Endothelial cell of umbilical vein (primary cell): ENCODE data around the gene PLIN5. TPM values are rescaled to one million over a fixed set of nuclear protein-coding genes. Genes with fewer than 3 reads are reported as not detected.

Experiments
- BruUV-seq: library from RNA; stranded (reverse); fragments of 400-500 nt; replicated peaks from 2 replicates; lab custom pipeline; 2021; lab: Mats Ljungman, UMichigan
- CTCF ChIA-PET: fragments of 300-600, 350-600 bp; sonication (Branson Sonifier 250); formaldehyde crosslinking; loops from one replicate; lab custom pipeline; 2021; ENCODE audit warnings: antibody characterized with exemption, inconsistent platforms; lab: Charles Lee
- POLR2A ChIA-PET: fragments of 300-600, 350-600 bp; sonication (Branson Sonifier 250); formaldehyde crosslinking; loops from one replicate; lab custom pipeline; 2021; ENCODE audit warnings: antibody characterized with exemption, inconsistent platforms; lab: Charles Lee
- DNase-seq: peaks from one replicate; pipeline ENCODE4 v3.0.0-alpha.2; 2011; ENCODE audit warnings: low read depth, low spot score
- FAIRE-seq: peaks from 2 replicates; lab custom pipeline; 2011; peaks lifted over from hg19 to GRCh38; lab: Jason Lieb, UNC
- H2AFZ ChIP-seq: 2 replicates; pipeline ENCODE4 v1.6.0; 2012; ENCODE audit warnings: low read depth, low read length, control low read depth, inconsistent platforms
- H3K27ac ChIP-seq: 2 replicates; pipeline ENCODE4 v1.5.1; 2011; ENCODE audit warnings: low read depth, mild to moderate bottlenecking, control low read depth, low read length, moderate library complexity; ENCODE audit not compliant: insufficient read depth
- H3K27me3 ChIP-seq, 2 experiments: 2 replicates each; pipeline versions ENCODE4 v1.6.0 to v1.6.1; 2011; ENCODE audit warnings: low read length in 2 of 2, mixed read lengths in 1 of 2; ENCODE audit not compliant: control insufficient read depth in 2 of 2, insufficient read depth in 2 of 2
- H3K36me3 ChIP-seq, 2 experiments: 2 replicates in 1 of 2; 3 replicates in 1 of 2; pipeline ENCODE4 v1.5.1; 2011; ENCODE audit warnings: low read length in 2 of 2, mild to moderate bottlenecking in 1 of 2, moderate library complexity in 1 of 2; ENCODE audit not compliant: control insufficient read depth in 2 of 2, insufficient read depth in 2 of 2; ENCODE audit errors: extremely low read depth in 1 of 2
- H3K4me1 ChIP-seq: 3 replicates; pipeline ENCODE4 v1.5.1; 2011; ENCODE audit warnings: mild to moderate bottlenecking, low read length; ENCODE audit not compliant: control insufficient read depth, insufficient read depth; ENCODE audit errors: extremely low read depth
- H3K4me2 ChIP-seq: 2 replicates; pipeline ENCODE4 v1.6.1; 2011; ENCODE audit warnings: low read length, control low read depth, mixed read lengths; ENCODE audit not compliant: insufficient read depth
- H3K4me3 ChIP-seq, 3 experiments: fragments of 200-600 bp in 1 of 3; sonication (generic), shearing (Covaris generic) in 1 of 3; replicated peaks in 1 of 3; 2 replicates each; pipeline ENCODE4 v1.5.1; 2011 to 2016; ENCODE audit warnings: control low read depth in 3 of 3, low read length in 3 of 3, mild to moderate bottlenecking in 2 of 3, inconsistent platforms in 1 of 3, low read depth in 1 of 3, moderate library complexity in 1 of 3; ENCODE audit not compliant: insufficient read depth in 1 of 3
- H3K79me2 ChIP-seq: 2 replicates; pipeline ENCODE4 v1.6.0; 2012; ENCODE audit warnings: low read length, inconsistent platforms; ENCODE audit not compliant: control insufficient read depth, insufficient read depth
- H3K9ac ChIP-seq: replicated peaks from 2 replicates; pipeline ENCODE3; 2011; ENCODE audit warnings: low read length, control low read depth; ENCODE audit not compliant: insufficient read depth; ENCODE audit errors: extremely low read depth
- H3K9me1 ChIP-seq: replicated peaks from 3 replicates; pipeline ENCODE4 v1.6.0; 2011; ENCODE audit warnings: mild to moderate bottlenecking, low read length; ENCODE audit not compliant: control insufficient read depth, insufficient read depth; ENCODE audit errors: extremely low read depth
- H3K9me3 ChIP-seq: replicated peaks from 2 replicates; pipeline ENCODE4 v1.5.1; 2012; ENCODE audit warnings: low read length, inconsistent platforms; ENCODE audit not compliant: control insufficient read depth, insufficient read depth
- H4K20me1 ChIP-seq: replicated peaks from 2 replicates; pipeline ENCODE3; 2011; ENCODE audit warnings: mild to moderate bottlenecking, low read length; ENCODE audit not compliant: control insufficient read depth, insufficient read depth; ENCODE audit errors: extremely low read depth
- EZH2 ChIP-seq: IDR thresholded peaks from 2 replicates; pipeline ENCODE4 v1.6.1; 2012; ENCODE audit warnings: borderline replicate concordance, low read depth, mild to moderate bottlenecking, moderate library complexity, low read length, inconsistent platforms; ENCODE audit not compliant: severe bottlenecking
- FOS ChIP-seq: IDR thresholded peaks from 2 replicates; pipeline ENCODE4 v1.6.1; 2011; ENCODE audit warnings: mild to moderate bottlenecking, low read length, moderate library complexity, borderline replicate concordance; ENCODE audit not compliant: insufficient read depth
- GATA2 ChIP-seq: IDR thresholded peaks from 2 replicates; pipeline ENCODE4 v1.7.0; 2011; ENCODE audit warnings: low read depth, mild to moderate bottlenecking, moderate library complexity, mixed read lengths, low read length; ENCODE audit not compliant: insufficient read length, insufficient read depth
- JUN ChIP-seq: IDR thresholded peaks from 2 replicates; pipeline ENCODE4 v1.6.1; 2011; ENCODE audit warnings: borderline replicate concordance, low read depth; ENCODE audit not compliant: insufficient read length, insufficient read depth
- MAX ChIP-seq: IDR thresholded peaks from 2 replicates; pipeline ENCODE4 v1.6.1; 2011; ENCODE audit not compliant: insufficient read depth, insufficient read length
- MYC ChIP-seq: IDR thresholded peaks from one replicate; pipeline ENCODE4 v1.6.1; 2011; ENCODE audit warnings: mild to moderate bottlenecking, low read depth, low read length
- POLR2A ChIP-seq: IDR thresholded peaks from 2 replicates; pipeline ENCODE4 v1.6.1; 2012; ENCODE audit warnings: low read depth, mild to moderate bottlenecking, control low read depth, low read length
- dilution Hi-C: fragments of 300-500 bp; cut with MboI; formaldehyde crosslinking; loops from one replicate; pipeline ENCODE4 v1.15.0; 2019; ENCODE audit warnings: low sequenced_read_pairs; ENCODE audit not compliant: extremely low pct_ligation_motif_present
- intact Hi-C: fragments of 100-400 bp; cut with micrococcal nuclease; formaldehyde crosslinking; loops from one replicate; pipeline ENCODE4 v1.10.0; 2022
- polyA plus RNA-seq, 4 experiments: library from polyadenylated mRNA; depleted of rRNA in 3 of 4; stranded (reverse) in 3 of 4; unstranded in 1 of 4; fragments of >200 nt; gene quantifications; 2 replicates each; pipeline versions ENCODE4 v1.2.1 to v1.2.3, GENCODE V29; 2011 to 2012; ENCODE audit warnings: missing spikeins in 1 of 4
- total RNA-seq: library from RNA; stranded (reverse); gene quantifications from 2 replicates; pipeline ENCODE4 v1.2.3, GENCODE V29; 2021
- TF ChIP-seq, protein P1 (sequence below), 2 donors: IDR thresholded peaks; 1 replicate in 1 of 2; 2 replicates in 1 of 2; pipeline ENCODE4 v1.5.1; 2011; ENCODE audit warnings: low read length in 2 of 2, mild to moderate bottlenecking in 2 of 2, moderate library complexity in 2 of 2, control low read depth in 1 of 2, inconsistent platforms in 1 of 2, low read depth in 1 of 2; ENCODE audit not compliant: insufficient read depth in 1 of 2; ENCODE audit errors: extremely low read depth in 1 of 2

Gene PLIN5
- total and polyA plus RNA-seq, 2 donors (not counting 3 experiments of a cell fraction or from before 2014, with no cell fraction given): 0.17 to 0.24 TPM

DNA sequence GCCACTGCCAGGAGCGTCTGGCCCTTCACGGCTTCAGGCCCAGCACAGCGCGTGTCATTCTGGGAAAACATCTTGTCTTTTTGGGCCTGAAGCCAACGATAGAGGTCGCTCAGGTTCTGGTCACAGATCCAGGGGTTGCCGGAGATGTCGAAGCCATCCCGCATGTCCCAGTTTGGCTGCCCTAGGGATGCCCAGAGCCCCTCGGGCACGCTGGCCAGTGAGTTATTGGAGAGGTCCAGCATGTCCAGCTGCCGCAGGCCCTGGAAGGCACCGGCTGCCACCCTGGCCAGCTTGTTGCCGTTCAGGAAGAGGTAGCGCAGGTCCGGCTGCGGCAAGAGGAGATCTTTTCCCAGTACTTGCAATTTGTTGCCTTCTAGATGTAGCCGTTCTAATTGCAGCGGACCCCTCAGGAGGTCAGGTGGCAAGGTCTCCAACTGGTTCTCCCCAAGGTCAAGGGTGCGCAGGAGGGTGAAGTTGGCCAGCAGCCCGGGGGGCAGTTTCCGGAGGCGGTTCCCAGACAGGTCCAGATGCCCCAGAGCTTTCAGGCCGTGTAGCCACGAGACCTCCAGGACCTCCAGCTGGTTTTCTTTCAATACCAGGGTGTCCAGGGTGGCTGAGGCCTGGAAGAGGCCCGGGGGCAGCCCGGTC lies 3.1 kb upstream of the PLIN5 start:
- intact Hi-C loops: no loop called here

More for the DNA sequence above, 3.1 kb upstream of the PLIN5 start:
- no peaks in the 10 kb centered on the region for H4K20me1 ChIP-seq
- no peak overlapping the region for H3K27ac ChIP-seq
- DNase-seq (no peak), FAIRE-seq (no peak)
- POLR2A ChIA-PET: no interaction called here
- H3K9ac ChIP-seq: no peak overlapping the region
- no peaks in the 10 kb centered on the region for H3K9me3 ChIP-seq
- H3K79me2 ChIP-seq: no peaks in the 10 kb centered on the region
- no peak overlapping the region for H2AFZ ChIP-seq
- TF ChIP-seq POLR2A (no peak), JUN (no peak), GATA2 (no peak), FOS (no peak), MYC (no peak), EZH2 (no peak), MAX (no peak)
- TF ChIP-seq, protein P1, sequence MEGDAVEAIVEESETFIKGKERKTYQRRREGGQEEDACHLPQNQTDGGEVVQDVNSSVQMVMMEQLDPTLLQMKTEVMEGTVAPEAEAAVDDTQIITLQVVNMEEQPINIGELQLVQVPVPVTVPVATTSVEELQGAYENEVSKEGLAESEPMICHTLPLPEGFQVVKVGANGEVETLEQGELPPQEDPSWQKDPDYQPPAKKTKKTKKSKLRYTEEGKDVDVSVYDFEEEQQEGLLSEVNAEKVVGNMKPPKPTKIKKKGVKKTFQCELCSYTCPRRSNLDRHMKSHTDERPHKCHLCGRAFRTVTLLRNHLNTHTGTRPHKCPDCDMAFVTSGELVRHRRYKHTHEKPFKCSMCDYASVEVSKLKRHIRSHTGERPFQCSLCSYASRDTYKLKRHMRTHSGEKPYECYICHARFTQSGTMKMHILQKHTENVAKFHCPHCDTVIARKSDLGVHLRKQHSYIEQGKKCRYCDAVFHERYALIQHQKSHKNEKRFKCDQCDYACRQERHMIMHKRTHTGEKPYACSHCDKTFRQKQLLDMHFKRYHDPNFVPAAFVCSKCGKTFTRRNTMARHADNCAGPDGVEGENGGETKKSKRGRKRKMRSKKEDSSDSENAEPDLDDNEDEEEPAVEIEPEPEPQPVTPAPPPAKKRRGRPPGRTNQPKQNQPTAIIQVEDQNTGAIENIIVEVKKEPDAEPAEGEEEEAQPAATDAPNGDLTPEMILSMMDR (IDR thresholded peaks at IDR 0.05; ENCODE audit: extremely low read depth in 1 of 2, insufficient read depth in 1 of 2, low read depth in 1 of 2, low read length in 2 of 2): no peak
- no peaks in the 10 kb centered on the region for H3K9me1 ChIP-seq
- no peak overlapping the region for H3K4me2 ChIP-seq
- H3K36me3 ChIP-seq: no peaks in the 10 kb centered on the region
- peaks cover 11% of the 10 kb centered on the region for H3K4me1 ChIP-seq
- dilution Hi-C loops: no loop called here
- no TSS peak for BruUV-seq
- no peaks in the 10 kb centered on the region for H3K27me3 ChIP-seq
- CTCF ChIA-PET: interaction anchor here (0.8 to 1.3 kb wide), 2 partner anchors 13 to 15 kb away, joined by 3 to 9 read pairs; no protein-coding TSS in a partner anchor
- H3K4me3 ChIP-seq: no peak overlapping the region
